Memory B cell (primary cell): ENCODE measurements around the gene HLCS.

Source experiments
- ATAC-seq: fragments of 150-1000 bp; cut with Tn5 transposase; 2 replicates; pipeline ENCODE4 v1.10.0; 2021; ENCODE audit warnings: low read depth, mild to moderate bottlenecking, moderate library complexity
- DNase-seq, 2 donors: peaks; one replicate each; pipeline ENCODE4 v3.0.0; 2022; ENCODE audit warnings: low spot score in 2 of 2
- H3K27ac Mint-ChIP-seq: one replicate; pipeline ENCODE4 v1.8.0; 2022; ENCODE audit warnings: mild to moderate bottlenecking, moderate library complexity, mixed read lengths
- H3K27me3 Mint-ChIP-seq: one replicate; pipeline ENCODE4 v1.8.0; 2022; ENCODE audit warnings: mixed read lengths
- H3K36me3 Mint-ChIP-seq: one replicate; pipeline ENCODE4 v1.8.0; 2022; ENCODE audit warnings: mild to moderate bottlenecking, mixed read lengths
- H3K4me1 Mint-ChIP-seq: one replicate; pipeline ENCODE4 v1.8.0; 2022; ENCODE audit warnings: mixed read lengths
- H3K4me3 Mint-ChIP-seq: one replicate; pipeline ENCODE4 v1.8.0; 2022; ENCODE audit warnings: mild to moderate bottlenecking, moderate library complexity, mixed read lengths
- H3K9me3 Mint-ChIP-seq: one replicate; pipeline ENCODE4 v1.8.0; 2022; ENCODE audit warnings: mixed read lengths

HLCS gene

GRCh38 chr21:36703626-36704280, 262.7 kb downstream of the HLCS start:
- peaks cover 16% of the 10 kb centered on the region for H3K4me1 Mint-ChIP-seq
- H3K4me3 Mint-ChIP-seq: no peak overlapping the region
- H3K36me3 Mint-ChIP-seq: peaks cover 5% of the 10 kb centered on the region
- no peak for ATAC-seq
- DNase-seq: no peak
- H3K27me3 Mint-ChIP-seq: peaks cover 28% of the 10 kb centered on the region
- H3K27ac Mint-ChIP-seq: no peak overlapping the region
- H3K9me3 Mint-ChIP-seq: no peaks in the 10 kb centered on the region

DNA sequence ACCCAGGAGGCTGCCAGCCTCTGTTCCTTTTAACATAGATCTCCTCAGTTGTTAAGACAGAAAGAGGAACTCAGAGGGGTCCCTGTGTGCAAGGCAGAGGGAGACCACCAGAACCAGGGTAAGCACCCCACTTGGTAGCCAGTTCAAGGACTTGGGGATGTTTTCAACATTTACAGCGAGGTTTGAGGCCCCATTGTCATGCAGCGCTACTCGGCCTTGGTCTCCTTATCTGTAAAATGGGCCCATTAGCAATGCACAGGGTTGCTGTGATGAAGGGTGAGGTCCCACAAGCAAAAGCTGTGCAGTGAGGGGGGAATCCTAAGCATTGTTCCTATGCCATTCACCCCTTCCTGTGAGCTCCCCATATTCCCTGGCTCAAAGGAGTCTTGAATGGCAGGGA, 263.3 kb downstream of the HLCS start:
- no peak for DNase-seq
- no peak for ATAC-seq
- Mint-ChIP-seq H3K36me3 (peaks cover 5% of the 10 kb centered on the region), H3K4me1 (peaks cover 14% of the 10 kb centered on the region), H3K27me3 (peaks cover 26% of the 10 kb centered on the region), H3K9me3 (no peaks in the 10 kb centered on the region), H3K4me3 (no peak overlapping the region), H3K27ac (no peak overlapping the region)

- Mint-ChIP-seq H3K36me3 (peaks cover 5% of the 10 kb centered on the region), H3K9me3 (no peaks in the 10 kb centered on the region), H3K27me3 (peaks cover 26% of the 10 kb centered on the region), H3K4me3 (no peak overlapping the region), H3K4me1 (peaks cover 14% of the 10 kb centered on the region), H3K27ac (no peak overlapping the region)
- DNase-seq (no peak), ATAC-seq (no peak)
Measured at GRCh38 chr21:36702622-36702968, 263.9 kb downstream of the HLCS start.

GRCh38 chr21:36701756-36702621, 264.5 kb downstream of the HLCS start:
- H3K27me3 Mint-ChIP-seq: peaks cover 24% of the 10 kb centered on the region

GRCh38 chr21:36700971-36701755, 265.3 kb downstream of the HLCS start:
- peaks cover 24% of the 10 kb centered on the region for H3K27me3 Mint-ChIP-seq
- ATAC-seq (no peak), DNase-seq (no peak)
- H3K4me1 Mint-ChIP-seq: peaks cover 11% of the 10 kb centered on the region
- H3K36me3 Mint-ChIP-seq: peaks cover 5% of the 10 kb centered on the region
- H3K4me3 Mint-ChIP-seq: no peak overlapping the region
- H3K9me3 Mint-ChIP-seq: no peaks in the 10 kb centered on the region
- H3K27ac Mint-ChIP-seq: no peak overlapping the region

More at GRCh38 chr21:36701756-36702621, 264.5 kb downstream of the HLCS start:
- ATAC-seq (no peak), DNase-seq (no peak)
- peaks cover 5% of the 10 kb centered on the region for H3K36me3 Mint-ChIP-seq
- no peak overlapping the region for H3K4me3 Mint-ChIP-seq
- peaks cover 14% of the 10 kb centered on the region for H3K4me1 Mint-ChIP-seq
- no peak overlapping the region for H3K27ac Mint-ChIP-seq
- no peaks in the 10 kb centered on the region for H3K9me3 Mint-ChIP-seq
